NCI-H2107 treated with DMSO at 0.1 percent for 48 hours (cell line): Measurements from ENCODE around the gene GPR84.

Experiments used
- DNase-seq: peaks from one replicate; lab custom pipeline; 2025; ENCODE audit not compliant: unreplicated experiment; lab: John Stamatoyannopoulos, UW

The GPR84 gene

GRCh38 chr12:54374562-54375258 lies 10.4 kb upstream of the GPR84 start:
- no peak for DNase-seq

GRCh38 chr12:54373649-54374561 lies 9.6 kb upstream of the GPR84 start:
- DNase-seq, result no peak

- peak; percentile 24 for DNase-seq
Measured at GRCh38 chr12:54372113-54372806, 8.0 kb upstream of the GPR84 start.

GRCh38 chr12:54371328-54372112 lies 7.2 kb upstream of the GPR84 start:
- DNase-seq, result no peak

GRCh38 chr12:54370171-54370730 lies 6.0 kb upstream of the GPR84 start:
- DNase-seq, result no peak

- no peak for DNase-seq
Measured at GRCh38 chr12:54369597-54370131, 5.4 kb upstream of the GPR84 start.

GRCh38 chr12:54368709-54369596 lies 4.7 kb upstream of the GPR84 start:
- DNase-seq, result peak; percentile 74

GRCh38 chr12:54368025-54368708 lies 3.9 kb upstream of the GPR84 start:
- DNase-seq, result no peak

GRCh38 chr12:54363618-54364017 lies 668 bp downstream of the GPR84 start:
- no peak for DNase-seq

- no peak for DNase-seq
Measured at GRCh38 chr12:54363047-54363446, 1.2 kb downstream of the GPR84 start.

- peak; percentile 82 for DNase-seq
Measured at GRCh38 chr12:54360717-54361456, 3.4 kb downstream of the GPR84 start.

- DNase-seq, result no peak
Measured at GRCh38 chr12:54359762-54360351, 4.4 kb downstream of the GPR84 start.

- DNase-seq, result peak; percentile 99
Measured at GRCh38 chr12:54358945-54359761, 5.1 kb downstream of the GPR84 start.

- DNase-seq, result peak; percentile 63
Measured at GRCh38 chr12:54358191-54358944, 5.9 kb downstream of the GPR84 start.

GRCh38 chr12:54357506-54358190 lies 6.6 kb downstream of the GPR84 start:
- DNase-seq, result no peak
